Measurements from ENCODE around the gene CPED1. TPM values are rescaled to one million over a fixed set of nuclear protein-coding genes. Genes with fewer than 3 reads are reported as not detected.

CPED1 gene
- total and polyA plus RNA-seq, 10 of the 15 experiments (the other 5 are each of a cell fraction or from before 2014, with no cell fraction given) = 0.01 to 0.77 (median 0.10) TPM; not detected in 1

DNA sequence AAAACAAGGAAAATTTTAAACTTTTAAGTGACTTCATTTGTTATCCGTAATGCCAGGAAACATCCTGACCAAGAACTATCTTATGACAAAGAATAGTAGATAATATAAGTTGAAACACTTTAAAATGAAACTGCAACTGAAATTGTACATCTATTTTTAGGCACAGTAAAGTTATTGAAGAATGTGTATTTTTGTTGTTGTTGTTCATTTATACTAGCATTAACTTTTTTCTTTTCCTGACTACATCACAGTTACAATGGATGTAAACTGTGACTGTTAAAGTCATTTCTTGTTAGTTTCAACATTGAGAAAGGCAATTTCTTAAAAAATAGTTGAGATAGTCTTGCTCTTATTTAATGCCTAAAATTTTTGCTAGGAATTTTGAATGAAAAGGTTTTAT lies 2.6 kb downstream of the CPED1 start:
- in situ Hi-C loops (cut with MboI) = no loop called here

More for the DNA sequence above, 2.6 kb downstream of the CPED1 start:
- no peaks in the 10 kb centered on the region for H3K9me3 ChIP-seq (replicated peaks; ENCODE audit: control insufficient read depth, insufficient read depth, low read length)
- H3K36me3 ChIP-seq (ENCODE audit: control insufficient read depth in 2 of 2, insufficient read depth in 2 of 2, low read length in 1 of 2) = no peaks in the 10 kb centered on the region
- WGBS (ENCODE audit: insufficient coverage, insufficient replicate concordance, low lambda C conversion rate, missing lambda C conversion rate) = 43% methylated on average over 1 of the region's 1 CpG
- no TSS peak for BruUV-seq (replicated peaks)
- H3K4me2 ChIP-seq (ENCODE audit: control insufficient read depth, insufficient read depth) = peak overlapping the region; percentile 7; the same call in 1 of the 2 replicates
- H3K27me3 ChIP-seq (replicated peaks in 1 of 2; ENCODE audit: control insufficient read depth in 2 of 2, insufficient read depth in 2 of 2, low read length in 1 of 2) = peaks cover 0 to 15% of the 10 kb centered on the region in 2 experiments
- ChIA-PET POLR2A (no interaction called here), SMC1A (ENCODE audit: uncharacterized antibody, unreplicated experiment) (interaction anchor here (0.6 to 6.7 kb wide), 5 partner anchors 33 to 1354 kb away, joined by 3 to 40 read pairs (median 4); partner anchors contain the start of gene ING3), RAD21 (ENCODE audit: unreplicated experiment) (interaction anchor here (1.4 kb wide), 1 partner anchor 37 kb away, joined by 3 read pairs; no protein-coding TSS in a partner anchor), CTCF (interaction anchor here (0.8 to 8.1 kb wide), 3 partner anchors 10 to 92 kb away, joined by 3 to 111 read pairs (median 10); no protein-coding TSS in a partner anchor)
- H3K4me1 ChIP-seq (ENCODE audit: control insufficient read depth, insufficient read depth, low read length) = peaks cover 21% of the 10 kb centered on the region
- H3K9ac ChIP-seq (ENCODE audit: control insufficient read depth, insufficient read depth, low read length) = no peak overlapping the region
- no peak overlapping the region for H3K4me3 ChIP-seq
- DNase-seq (ENCODE audit: low read depth, low spot score) (no peak), ATAC-seq (no peak), FAIRE-seq (no peak)
- H2AFZ ChIP-seq (ENCODE audit: control insufficient read depth, low read depth, low read length) = no peak overlapping the region
- no peak overlapping the region for H3K27ac ChIP-seq (ENCODE audit: control insufficient read depth, insufficient read depth)
- no peaks in the 10 kb centered on the region for H4K20me1 ChIP-seq (ENCODE audit: control insufficient read depth, insufficient read depth)
- H3K79me2 ChIP-seq (ENCODE audit: control insufficient read depth, insufficient read depth, low read length) = no peaks in the 10 kb centered on the region
- TF ChIP-seq, protein P1, sequence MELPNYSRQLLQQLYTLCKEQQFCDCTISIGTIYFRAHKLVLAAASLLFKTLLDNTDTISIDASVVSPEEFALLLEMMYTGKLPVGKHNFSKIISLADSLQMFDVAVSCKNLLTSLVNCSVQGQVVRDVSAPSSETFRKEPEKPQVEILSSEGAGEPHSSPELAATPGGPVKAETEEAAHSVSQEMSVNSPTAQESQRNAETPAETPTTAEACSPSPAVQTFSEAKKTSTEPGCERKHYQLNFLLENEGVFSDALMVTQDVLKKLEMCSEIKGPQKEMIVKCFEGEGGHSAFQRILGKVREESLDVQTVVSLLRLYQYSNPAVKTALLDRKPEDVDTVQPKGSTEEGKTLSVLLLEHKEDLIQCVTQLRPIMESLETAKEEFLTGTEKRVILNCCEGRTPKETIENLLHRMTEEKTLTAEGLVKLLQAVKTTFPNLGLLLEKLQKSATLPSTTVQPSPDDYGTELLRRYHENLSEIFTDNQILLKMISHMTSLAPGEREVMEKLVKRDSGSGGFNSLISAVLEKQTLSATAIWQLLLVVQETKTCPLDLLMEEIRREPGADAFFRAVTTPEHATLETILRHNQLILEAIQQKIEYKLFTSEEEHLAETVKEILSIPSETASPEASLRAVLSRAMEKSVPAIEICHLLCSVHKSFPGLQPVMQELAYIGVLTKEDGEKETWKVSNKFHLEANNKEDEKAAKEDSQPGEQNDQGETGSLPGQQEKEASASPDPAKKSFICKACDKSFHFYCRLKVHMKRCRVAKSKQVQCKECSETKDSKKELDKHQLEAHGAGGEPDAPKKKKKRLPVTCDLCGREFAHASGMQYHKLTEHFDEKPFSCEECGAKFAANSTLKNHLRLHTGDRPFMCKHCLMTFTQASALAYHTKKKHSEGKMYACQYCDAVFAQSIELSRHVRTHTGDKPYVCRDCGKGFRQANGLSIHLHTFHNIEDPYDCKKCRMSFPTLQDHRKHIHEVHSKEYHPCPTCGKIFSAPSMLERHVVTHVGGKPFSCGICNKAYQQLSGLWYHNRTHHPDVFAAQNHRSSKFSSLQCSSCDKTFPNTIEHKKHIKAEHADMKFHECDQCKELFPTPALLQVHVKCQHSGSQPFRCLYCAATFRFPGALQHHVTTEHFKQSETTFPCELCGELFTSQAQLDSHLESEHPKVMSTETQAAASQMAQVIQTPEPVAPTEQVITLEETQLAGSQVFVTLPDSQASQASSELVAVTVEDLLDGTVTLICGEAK (IDR thresholded peaks at IDR 0.05; ENCODE audit: borderline replicate concordance) = peak; percentile 44; the same call in 1 of the 2 replicates
- TF ChIP-seq, protein P2, sequence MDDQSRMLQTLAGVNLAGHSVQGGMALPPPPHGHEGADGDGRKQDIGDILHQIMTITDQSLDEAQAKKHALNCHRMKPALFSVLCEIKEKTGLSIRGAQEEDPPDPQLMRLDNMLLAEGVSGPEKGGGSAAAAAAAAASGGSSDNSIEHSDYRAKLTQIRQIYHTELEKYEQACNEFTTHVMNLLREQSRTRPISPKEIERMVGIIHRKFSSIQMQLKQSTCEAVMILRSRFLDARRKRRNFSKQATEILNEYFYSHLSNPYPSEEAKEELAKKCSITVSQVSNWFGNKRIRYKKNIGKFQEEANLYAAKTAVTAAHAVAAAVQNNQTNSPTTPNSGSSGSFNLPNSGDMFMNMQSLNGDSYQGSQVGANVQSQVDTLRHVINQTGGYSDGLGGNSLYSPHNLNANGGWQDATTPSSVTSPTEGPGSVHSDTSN (IDR thresholded peaks at IDR 0.05; ENCODE audit: insufficient replicate concordance, low read depth, low read length) = no peak
- intact Hi-C loops (cut with micrococcal nuclease; ENCODE audit: unreplicated experiment) = no loop called here
